Choroid plexus epithelial cell (primary cell): ENCODE measurements around the gene LCLAT1.
A peak's percentile ranks its signal among the peaks of the same experiment; 100 is the strongest.

Experiments used
- DNase-seq: peaks from one replicate; pipeline ENCODE4 v3.0.0-alpha.2; 2010; ENCODE audit warnings: low read depth
- H3K4me3 ChIP-seq: 2 replicates; pipeline ENCODE4 v1.5.1; 2011; ENCODE audit warnings: low read depth, mild to moderate bottlenecking, control low read depth, low read length, moderate library complexity
- TF ChIP-seq, protein P1 (sequence below): conservative IDR thresholded peaks from 2 replicates; pipeline ENCODE4 v1.5.1; 2011; ENCODE audit warnings: low read depth, mild to moderate bottlenecking, control low read depth, inconsistent platforms, low read length, moderate library complexity

Gene LCLAT1

DNA sequence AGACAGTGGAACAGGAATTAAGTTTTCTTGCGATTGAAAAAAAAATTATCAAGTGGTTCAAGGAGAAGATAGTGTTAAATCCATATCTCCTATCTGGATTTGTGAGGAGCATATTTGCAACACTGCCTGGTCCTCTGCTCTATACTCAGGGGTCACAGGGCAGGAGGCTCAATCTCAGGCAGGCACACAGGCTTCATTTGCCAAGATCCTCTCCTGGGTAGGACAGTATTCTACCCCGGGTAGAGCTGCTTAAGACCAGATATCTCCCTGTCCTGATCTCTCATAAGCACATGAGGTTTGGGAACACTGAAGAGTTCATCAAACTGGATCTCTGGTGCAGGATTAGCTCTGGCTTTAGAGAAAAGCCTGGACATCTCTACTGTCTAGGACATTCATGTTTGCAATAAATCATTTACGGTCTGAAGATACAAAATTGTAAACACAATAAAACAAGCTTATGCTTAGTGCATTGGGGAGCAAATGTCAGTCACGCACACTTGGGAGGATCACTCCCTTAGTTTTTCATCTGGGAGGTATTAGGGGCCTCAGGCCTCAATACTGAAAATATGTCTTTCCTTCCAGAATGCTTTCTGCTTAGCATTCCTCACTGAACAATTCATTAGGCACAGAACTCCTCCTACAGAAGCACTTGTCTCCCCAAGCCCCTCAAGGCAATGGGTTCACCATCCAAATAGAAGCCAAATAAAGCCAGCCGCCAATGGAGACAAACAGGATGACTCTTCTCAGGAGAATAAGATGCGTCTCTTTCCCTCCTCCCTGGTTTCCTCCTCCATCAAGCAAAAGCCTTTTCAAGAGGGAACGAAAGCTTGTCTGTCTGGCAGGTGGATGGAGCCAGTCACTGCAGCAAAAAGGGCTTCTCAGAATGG, 34.1 kb upstream of the LCLAT1 start:
- TF ChIP-seq, protein P1, sequence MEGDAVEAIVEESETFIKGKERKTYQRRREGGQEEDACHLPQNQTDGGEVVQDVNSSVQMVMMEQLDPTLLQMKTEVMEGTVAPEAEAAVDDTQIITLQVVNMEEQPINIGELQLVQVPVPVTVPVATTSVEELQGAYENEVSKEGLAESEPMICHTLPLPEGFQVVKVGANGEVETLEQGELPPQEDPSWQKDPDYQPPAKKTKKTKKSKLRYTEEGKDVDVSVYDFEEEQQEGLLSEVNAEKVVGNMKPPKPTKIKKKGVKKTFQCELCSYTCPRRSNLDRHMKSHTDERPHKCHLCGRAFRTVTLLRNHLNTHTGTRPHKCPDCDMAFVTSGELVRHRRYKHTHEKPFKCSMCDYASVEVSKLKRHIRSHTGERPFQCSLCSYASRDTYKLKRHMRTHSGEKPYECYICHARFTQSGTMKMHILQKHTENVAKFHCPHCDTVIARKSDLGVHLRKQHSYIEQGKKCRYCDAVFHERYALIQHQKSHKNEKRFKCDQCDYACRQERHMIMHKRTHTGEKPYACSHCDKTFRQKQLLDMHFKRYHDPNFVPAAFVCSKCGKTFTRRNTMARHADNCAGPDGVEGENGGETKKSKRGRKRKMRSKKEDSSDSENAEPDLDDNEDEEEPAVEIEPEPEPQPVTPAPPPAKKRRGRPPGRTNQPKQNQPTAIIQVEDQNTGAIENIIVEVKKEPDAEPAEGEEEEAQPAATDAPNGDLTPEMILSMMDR, result no peak
- no peak overlapping the region for H3K4me3 ChIP-seq
- DNase-seq, result no peak

DNA sequence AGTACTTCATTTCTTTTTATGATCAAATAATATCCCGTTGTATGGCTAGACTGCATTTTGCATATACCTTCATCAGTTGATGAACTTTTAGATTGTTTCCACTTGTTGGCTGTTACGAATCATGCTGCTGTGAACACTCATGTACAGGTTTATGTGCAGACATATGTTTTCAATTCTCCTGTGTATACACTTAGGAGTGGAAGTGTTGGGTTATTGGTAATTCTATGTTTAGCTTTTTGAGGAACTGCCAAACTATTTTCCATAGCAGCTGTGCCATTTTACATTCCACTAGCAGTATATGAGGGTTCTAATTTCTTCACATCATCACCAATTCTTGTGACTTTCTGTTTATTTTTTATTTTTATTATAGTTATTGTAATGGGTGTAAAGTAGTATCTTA, 32.1 kb upstream of the LCLAT1 start:
- no peak overlapping the region for H3K4me3 ChIP-seq
- TF ChIP-seq, protein P1, result no peak
- no peak for DNase-seq

DNA sequence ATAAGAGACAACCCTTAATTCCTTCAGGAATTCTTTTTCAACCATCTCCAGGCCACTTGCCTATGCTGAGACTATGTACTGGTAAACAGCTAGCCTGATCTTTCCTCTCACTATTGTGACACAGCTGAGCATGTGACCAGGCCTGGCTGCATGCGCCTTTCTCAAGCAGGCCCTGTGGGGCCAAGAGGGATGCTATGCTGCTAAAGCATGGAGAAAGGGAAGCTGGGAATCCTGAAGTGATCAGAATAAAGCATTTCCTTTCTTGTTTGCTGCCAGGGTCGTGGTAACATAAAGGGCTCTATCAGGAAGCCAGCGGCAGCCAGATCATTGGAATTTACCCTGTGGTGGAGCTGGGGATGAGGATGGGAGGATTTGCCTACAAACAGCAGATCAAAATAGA, 29.8 kb upstream of the LCLAT1 start:
- no peak overlapping the region for H3K4me3 ChIP-seq
- TF ChIP-seq, protein P1, result no peak
- peak; percentile 71 for DNase-seq

DNA sequence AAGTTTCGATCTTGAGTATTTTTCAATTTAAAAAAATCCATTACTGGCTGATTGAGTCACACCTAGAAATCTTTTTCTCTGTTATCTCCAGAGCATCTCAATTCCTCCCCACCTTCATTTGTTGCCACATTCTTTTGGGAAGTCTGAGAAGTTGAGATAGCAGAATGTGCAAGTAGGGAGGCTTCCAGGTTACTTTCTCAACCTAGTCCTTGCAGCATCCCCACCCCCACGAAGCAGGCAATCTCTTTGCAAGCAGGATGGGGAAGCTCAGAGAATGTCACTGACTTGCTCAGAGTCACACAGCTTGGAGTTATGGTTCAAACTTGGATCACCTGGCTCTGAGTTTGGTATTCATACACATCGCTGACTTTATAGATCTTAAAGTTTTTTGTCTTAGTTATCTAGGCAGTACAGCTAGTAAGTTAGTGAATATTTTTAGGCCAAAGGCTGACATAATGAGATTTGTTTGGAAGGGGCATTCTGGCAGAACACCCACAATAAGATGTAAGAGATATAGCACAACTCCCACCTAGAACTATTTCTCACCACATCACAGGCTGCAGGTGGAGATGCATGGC, 25.9 kb upstream of the LCLAT1 start:
- H3K4me3 ChIP-seq, result no peak overlapping the region
- TF ChIP-seq, protein P1, result no peak
- no peak for DNase-seq

DNA sequence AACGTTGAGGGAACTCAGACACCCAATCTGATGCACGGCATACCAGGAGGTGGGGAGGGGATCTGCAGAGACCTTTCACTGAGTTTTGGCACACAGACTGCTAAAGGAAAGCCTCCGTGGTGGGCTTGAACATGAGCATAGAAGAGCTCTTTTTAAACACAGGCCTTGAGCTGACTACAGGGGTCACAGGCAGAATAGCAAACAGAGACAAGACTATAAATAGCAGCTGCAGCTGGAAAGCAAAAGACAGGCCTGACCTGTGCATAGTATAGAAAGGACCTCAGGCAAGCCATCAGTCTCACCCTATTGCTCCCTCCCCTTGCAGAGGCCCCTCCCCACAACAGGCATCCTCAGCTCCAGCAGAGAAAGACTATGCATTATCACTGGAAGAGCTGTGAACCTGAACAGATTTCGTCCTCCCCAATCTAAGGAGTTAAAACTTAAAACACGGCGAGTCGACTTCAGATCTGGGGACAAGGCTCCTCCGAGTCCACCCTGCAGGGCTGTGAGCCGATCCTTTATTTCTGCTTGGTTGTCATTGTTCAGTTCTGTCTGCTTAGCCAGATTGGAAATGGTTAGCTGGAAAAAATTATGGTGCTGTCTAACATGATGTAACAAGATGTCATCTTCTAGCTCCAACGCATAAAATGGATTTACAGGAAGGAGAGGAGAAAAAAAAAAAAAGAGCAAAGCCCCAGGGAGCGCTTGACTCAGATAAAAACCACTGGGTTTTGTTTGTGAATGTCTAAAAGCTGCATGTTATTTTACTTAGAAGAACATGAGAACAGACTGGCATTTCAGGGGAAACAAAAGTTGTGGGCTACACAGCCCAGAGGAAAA, 25.2 kb upstream of the LCLAT1 start:
- peak overlapping the region; percentile 15 for H3K4me3 ChIP-seq
- DNase-seq, result peak; percentile 88

DNA sequence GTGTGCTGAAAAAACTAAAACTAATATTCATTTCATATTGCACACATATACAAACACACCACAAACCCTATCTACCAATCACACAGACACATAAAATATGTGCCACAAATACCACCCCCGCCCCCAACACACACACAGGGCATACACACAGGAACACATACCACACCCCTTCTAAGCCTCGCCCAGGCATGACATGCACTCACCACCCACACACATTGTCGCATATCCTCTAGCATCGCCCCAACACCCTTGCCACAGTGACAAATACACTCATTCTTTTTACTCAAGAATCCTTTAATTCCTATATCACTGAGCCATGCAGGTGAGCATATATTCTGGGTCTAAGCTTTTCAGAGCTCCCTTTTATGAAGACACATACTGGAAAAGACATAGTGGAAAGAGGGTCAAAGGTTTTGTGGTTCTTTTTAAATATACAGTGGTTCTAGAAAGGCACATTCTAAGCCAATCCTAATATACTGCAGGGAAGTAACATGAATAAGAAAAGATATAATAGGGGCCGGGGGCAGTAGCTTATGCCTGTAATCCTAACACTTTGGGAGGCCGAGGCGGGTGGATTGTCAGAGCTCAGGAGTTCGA, 24.5 kb upstream of the LCLAT1 start:
- no peak overlapping the region for H3K4me3 ChIP-seq
- TF ChIP-seq, protein P1, result no peak
- DNase-seq, result no peak

More for the DNA sequence above, 25.2 kb upstream of the LCLAT1 start:
- TF ChIP-seq, protein P1, result no peak
